Astrocyte of the spinal cord (primary cell): Measurements from ENCODE around the gene PPP2R3B.
"Not testable (repeated sequence)": the region's sequence is repeated elsewhere in the genome, so short reads cannot be mapped to it uniquely, and the experiment has no call there.

Experiments
- DNase-seq: peaks from one replicate; pipeline ENCODE4 v3.0.0; 2011; ENCODE audit warnings: low read depth, low spot score
- H3K4me3 ChIP-seq: 2 replicates; pipeline ENCODE4 v1.5.1; 2011; ENCODE audit warnings: low read depth, mild to moderate bottlenecking, low read length, moderate library complexity
- CTCF ChIP-seq: IDR thresholded peaks from 2 replicates; pipeline ENCODE4 v1.5.1; 2012; ENCODE audit warnings: low read depth, mild to moderate bottlenecking, low read length, inconsistent platforms
- in situ Hi-C: cut with HindIII; loops from 2 replicates; pipeline ENCODE4 v1.10.0; 2017; ENCODE audit warnings: low sequenced_read_pairs

Gene PPP2R3B

GRCh38 chrX:312621-313331 lies 73.9 kb downstream of the PPP2R3B start:
- DNase-seq, result no peak
- in situ Hi-C loops, result no loop called here
- no peak for TF ChIP-seq CTCF
- H3K4me3 ChIP-seq, result no peak overlapping the region

GRCh38 chrX:311156-312129 lies 75.3 kb downstream of the PPP2R3B start:
- in situ Hi-C loops, result no loop called here
- H3K4me3 ChIP-seq, result no peak overlapping the region
- no peak for TF ChIP-seq CTCF
- DNase-seq, result no peak

GRCh38 chrX:310621-311155 lies 76.0 kb downstream of the PPP2R3B start:
- TF ChIP-seq CTCF, result no peak
- no peak for DNase-seq
- H3K4me3 ChIP-seq, result no peak overlapping the region
- in situ Hi-C loops, result no loop called here

GRCh38 chrX:308821-309520 lies 77.7 kb downstream of the PPP2R3B start:
- no peak for DNase-seq
- TF ChIP-seq CTCF, result no peak
- in situ Hi-C loops, result no loop called here
- no peak overlapping the region for H3K4me3 ChIP-seq

GRCh38 chrX:307261-308111 lies 79.2 kb downstream of the PPP2R3B start:
- TF ChIP-seq CTCF, result no peak
- no peak for DNase-seq
- no peak overlapping the region for H3K4me3 ChIP-seq
- in situ Hi-C loops, result no loop called here

GRCh38 chrX:306614-307251 lies 80.0 kb downstream of the PPP2R3B start:
- H3K4me3 ChIP-seq, in situ Hi-C loops, DNase-seq: not testable (repeated sequence)

GRCh38 chrX:305781-306613 lies 80.7 kb downstream of the PPP2R3B start:
- DNase-seq, in situ Hi-C loops, H3K4me3 ChIP-seq: not testable (repeated sequence)
